ENCODE results near the gene LRRC63. TPM values are rescaled to one million over a fixed set of nuclear protein-coding genes. Genes with fewer than 3 reads are reported as not detected.
"Not testable (repeated sequence)": the region's sequence is repeated elsewhere in the genome, so short reads cannot be mapped to it uniquely, and the experiment has no call there.

LRRC63 gene, protein sequence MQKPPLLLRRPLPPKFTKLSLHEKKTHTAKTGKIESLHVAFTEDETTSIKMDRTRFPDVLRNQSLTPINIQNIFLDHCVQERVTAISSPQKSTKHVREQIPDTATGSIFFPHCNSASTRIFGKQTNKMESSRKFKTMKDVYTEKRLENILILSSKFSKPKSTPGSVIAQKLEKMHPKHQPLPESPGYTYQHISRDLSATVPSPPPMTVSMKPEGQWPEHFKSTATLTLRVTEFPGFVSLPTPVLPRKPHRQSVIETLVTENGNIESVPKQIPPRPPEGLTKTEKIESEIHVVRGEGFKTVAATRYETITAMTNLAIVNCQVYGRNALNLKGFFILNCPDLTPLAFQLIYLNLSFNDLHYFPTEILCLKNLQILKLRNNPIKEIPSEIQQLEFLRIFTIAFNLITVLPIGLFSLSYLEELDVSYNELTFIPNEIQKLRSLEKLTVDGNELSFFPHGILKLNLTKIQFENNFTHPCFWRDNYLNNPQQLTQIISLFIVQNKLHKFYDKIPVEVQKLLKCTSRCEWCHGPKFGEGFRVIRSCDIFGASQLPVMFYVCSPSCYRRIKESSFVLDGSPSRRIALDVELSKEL
- not detected for total RNA-seq
- long read RNA-seq, donor 1 = 0 reads
- long read RNA-seq, donor 2 = 0 reads

DNA sequence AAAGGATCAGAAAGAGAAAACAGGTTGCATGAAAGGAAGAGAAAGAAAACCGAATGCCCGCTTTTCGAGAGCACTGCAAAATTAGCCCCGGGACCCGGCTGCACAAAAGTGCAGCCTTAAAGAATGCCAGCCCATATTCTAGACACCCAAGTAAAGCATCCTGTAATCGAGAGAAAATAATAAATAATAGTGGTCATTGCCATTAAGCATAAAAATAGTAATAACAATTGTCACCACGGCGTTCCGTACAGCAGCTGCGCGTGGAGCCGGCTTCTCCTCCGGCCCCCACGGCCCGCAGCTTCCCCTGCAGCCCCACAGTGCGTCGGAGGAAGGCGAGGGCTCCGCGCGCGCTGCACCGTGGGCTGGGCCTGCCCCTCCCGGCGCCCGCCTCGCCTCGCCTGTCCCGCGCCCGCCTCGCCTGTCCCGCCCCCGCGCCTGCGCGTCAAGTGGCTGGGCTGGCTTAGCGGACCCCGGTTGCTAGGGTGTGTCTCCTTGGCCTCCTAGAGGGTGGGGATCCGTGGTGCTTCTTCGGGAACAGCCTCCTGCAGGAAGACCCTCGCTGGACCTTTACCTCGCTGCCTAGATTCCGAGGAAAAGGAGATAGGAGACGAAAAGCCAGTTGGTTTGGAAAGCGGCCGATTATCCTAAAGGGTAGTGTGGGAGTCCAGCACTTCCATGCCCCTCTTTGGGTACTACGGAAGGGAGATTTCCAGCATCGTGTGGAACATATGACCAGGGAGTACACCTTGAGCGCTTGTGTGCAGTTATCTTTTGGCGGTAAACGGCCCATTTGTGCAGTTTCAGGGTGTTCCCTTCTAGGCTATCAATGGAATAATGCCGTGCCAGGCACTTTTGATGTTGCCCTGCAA is at the start of gene LRRC63:
Gene LRRC63, plus strand, starts transcription at position 446 of the 869 bp plus-strand sequence. CDS start 1,107 bp downstream, outside the sequence.
- Histone ChIP-seq H3K4me3 (no peak within 1 kb of the TSS), H3K36me3 (ENCODE audit: low read depth) (no peaks in the 10 kb centered on the region), H3K9me3 (no peaks in the 10 kb centered on the region), H3K4me1 (ENCODE audit: low read depth) (no peaks in the 10 kb centered on the region)
- TF ChIP-seq, protein P1, sequence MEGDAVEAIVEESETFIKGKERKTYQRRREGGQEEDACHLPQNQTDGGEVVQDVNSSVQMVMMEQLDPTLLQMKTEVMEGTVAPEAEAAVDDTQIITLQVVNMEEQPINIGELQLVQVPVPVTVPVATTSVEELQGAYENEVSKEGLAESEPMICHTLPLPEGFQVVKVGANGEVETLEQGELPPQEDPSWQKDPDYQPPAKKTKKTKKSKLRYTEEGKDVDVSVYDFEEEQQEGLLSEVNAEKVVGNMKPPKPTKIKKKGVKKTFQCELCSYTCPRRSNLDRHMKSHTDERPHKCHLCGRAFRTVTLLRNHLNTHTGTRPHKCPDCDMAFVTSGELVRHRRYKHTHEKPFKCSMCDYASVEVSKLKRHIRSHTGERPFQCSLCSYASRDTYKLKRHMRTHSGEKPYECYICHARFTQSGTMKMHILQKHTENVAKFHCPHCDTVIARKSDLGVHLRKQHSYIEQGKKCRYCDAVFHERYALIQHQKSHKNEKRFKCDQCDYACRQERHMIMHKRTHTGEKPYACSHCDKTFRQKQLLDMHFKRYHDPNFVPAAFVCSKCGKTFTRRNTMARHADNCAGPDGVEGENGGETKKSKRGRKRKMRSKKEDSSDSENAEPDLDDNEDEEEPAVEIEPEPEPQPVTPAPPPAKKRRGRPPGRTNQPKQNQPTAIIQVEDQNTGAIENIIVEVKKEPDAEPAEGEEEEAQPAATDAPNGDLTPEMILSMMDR (IDR thresholded peaks at IDR 0.05) = no peak
- peak; percentile 66 to 89 (median 89) for DNase-seq
- intact Hi-C loops (cut with DNase I, micrococcal nuclease) = no loop called here
- ATAC-seq = peak; percentile 100

DNA sequence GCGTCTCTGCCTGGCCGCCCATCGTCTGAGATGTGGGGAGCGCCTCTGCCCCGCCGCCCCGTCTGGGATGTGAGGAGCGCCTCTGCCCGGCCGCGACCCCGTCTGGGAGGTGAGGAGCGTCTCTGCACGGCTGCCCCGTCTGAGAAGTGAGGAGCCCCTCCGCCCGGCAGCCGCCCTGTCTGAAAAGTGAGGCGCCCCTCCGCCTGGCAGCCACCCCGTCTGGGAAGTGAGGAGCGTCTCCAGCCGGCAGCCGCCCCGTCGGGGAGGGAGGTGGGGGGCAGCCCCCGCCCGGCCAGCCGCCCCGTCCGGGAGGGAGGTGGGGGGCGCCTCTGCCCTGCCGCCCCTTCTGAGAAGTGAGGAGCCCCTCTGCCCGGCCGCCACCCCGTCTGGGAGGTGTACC is 49.0 kb upstream of the LRRC63 start:
- DNase-seq; H3K9me3 ChIP-seq; ATAC-seq; H3K4me1 ChIP-seq (ENCODE audit: low read depth); H3K36me3 ChIP-seq (ENCODE audit: low read depth); intact Hi-C loops (cut with DNase I, micrococcal nuclease); H3K4me3 ChIP-seq: not testable (repeated sequence)

DNA sequence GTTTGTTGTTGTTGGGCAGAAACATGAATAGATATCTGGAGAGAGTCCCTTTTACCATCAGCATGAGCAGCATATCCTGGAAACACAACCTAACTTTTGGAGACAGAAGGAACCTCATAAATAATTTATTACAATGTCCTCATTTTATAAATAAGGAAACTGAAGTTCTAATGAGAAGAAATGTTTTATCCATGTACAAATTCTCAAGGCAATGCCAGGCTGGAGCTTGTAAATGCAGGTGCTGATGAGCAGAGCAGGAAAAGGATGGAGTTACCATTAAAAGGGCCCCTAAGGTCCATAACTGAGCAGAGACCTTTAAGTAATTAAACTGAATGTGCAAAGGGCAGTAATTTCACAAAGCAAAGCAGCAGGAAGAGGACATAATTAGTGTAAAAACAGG is 47.1 kb upstream of the LRRC63 start:
- DNase-seq (no peak), ATAC-seq (no peak)
- TF ChIP-seq, protein P1 (IDR thresholded peaks at IDR 0.05) = no peak
- no peak overlapping the region for H3K4me3 ChIP-seq
- no peaks in the 10 kb centered on the region for H3K9me3 ChIP-seq
- H3K36me3 ChIP-seq (ENCODE audit: low read depth) = no peaks in the 10 kb centered on the region
- intact Hi-C loops (cut with DNase I, micrococcal nuclease) = no loop called here
- no peaks in the 10 kb centered on the region for H3K4me1 ChIP-seq (ENCODE audit: low read depth)

DNA sequence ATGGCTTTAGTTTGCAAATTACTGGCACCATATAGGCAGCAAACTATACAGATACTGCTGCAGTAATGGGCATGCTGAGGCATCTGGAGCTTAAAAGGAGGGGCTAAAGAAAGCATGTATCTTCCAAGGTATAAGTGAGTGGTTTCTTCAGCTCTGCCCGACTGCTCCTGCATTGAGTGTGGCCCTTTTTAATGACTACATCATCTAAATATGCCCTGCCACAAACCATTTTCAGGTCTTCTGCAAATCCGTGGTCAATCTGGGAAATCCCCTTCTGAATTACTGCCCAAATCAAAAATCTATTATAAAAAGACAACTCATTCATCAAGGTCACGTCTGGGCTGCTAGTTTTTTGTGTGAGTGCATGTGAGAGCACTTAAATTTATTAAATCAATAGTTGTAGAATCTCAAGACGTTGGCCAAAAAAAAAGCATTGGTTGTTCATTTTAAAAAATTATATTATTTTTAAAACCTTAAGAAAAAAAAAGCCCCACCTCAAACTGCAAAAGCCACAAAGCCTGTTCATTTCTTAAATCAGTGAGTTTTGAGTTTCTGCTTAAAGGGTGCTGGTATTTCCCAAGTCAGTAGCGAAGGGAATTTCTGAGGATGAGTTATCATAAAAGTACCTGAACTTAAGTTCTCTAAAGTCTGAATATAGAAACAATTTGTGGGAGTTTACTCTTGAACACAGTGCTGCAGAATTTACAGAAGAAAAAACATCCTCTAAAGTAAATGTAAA is 46.1 kb upstream of the LRRC63 start:
- ATAC-seq (no peak), DNase-seq (no peak)
- TF ChIP-seq, protein P1 (IDR thresholded peaks at IDR 0.05) = no peak
- Histone ChIP-seq H3K9me3 (no peaks in the 10 kb centered on the region), H3K36me3 (ENCODE audit: low read depth) (no peaks in the 10 kb centered on the region), H3K4me1 (ENCODE audit: low read depth) (no peaks in the 10 kb centered on the region), H3K4me3 (no peak overlapping the region)
- intact Hi-C loops (cut with DNase I, micrococcal nuclease) = no loop called here

DNA sequence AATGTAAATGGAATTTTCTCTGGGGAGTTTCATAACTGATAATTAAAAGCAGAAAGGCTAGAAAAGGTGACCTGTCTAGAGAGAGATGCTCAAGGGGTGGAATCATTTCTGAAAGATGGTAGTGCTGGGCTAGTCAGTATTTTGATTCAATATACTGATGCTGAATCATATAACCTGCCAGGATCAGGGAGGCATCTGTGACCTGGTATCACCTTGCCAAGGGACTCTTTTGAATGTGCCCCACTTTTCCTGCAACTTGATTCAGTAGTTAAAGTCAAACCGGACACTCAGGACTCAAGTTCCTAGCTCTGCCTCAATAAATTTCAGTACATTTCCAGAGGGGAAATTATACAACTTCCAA is 45.5 kb upstream of the LRRC63 start:
- DNase-seq (no peak), ATAC-seq (no peak)
- intact Hi-C loops (cut with DNase I, micrococcal nuclease) = no loop called here
- TF ChIP-seq, protein P1 (IDR thresholded peaks at IDR 0.05) = no peak
- Histone ChIP-seq H3K4me3 (no peak overlapping the region), H3K4me1 (ENCODE audit: low read depth) (no peaks in the 10 kb centered on the region), H3K36me3 (ENCODE audit: low read depth) (no peaks in the 10 kb centered on the region), H3K9me3 (no peaks in the 10 kb centered on the region)

Data from mucosa of descending colon (tissue), 3 donors.